ENCODE measurements around the gene ADH4. TPM values are rescaled to one million over a fixed set of nuclear protein-coding genes. Genes with fewer than 3 reads are reported as not detected.
A peak's percentile ranks its signal among the peaks of the same experiment; 100 is the strongest.
"Not testable (repeated sequence)": the region's sequence is repeated elsewhere in the genome, so short reads cannot be mapped to it uniquely, and the experiment has no call there.

Gene ADH4
- total RNA-seq, 1 donor from 2014 or later = 0.96 TPM

DNA sequence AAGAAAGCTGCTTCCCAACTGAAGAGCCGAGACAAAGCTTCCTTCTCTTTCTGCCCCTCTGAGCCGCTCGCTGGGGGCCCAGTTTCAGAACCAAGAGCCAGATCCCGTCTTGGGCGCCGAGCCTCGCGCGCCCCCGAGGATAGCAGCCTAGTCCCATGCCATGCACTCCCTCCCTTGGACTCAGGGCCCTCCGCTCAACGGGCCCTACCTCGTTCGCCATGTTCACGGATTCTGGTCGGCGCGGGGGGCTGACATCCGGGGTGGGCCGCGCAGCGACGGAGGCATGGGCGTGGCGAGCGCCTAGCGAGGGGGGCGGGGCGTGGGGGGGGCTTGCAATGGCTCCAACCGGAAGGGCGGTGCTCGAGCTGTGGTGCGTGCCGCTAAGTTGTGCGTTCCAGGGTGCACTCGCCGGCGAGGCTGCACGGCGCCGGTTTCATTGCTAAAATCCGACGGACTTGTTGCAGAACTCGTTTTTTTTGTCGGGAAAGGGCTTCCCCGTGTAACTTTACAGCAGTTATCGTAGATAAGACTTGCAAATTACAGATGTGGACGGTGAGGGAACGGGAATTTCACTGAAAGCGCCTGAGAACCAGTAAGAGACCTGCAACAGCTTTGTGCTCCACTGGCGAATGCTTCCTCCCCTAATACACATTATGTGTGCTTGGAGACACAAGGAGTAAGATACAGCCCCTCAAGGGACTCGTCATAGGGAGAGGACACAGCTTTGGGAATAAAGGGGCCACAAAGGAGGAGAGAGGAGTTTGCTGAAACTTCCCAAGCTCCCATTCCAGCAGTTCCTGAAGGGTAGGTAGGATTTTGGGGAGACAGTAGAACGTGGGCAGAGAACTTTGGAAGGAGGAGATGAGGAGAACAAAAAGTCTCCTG, 55.4 kb downstream of the ADH4 start, which contains the start of gene ADH5:
Gene ADH5 (minus strand): TSS at position 308 of the 885 bp plus-strand sequence. CDS start 88 bp downstream, at position 220.
- peaks cover 0 to 15% of the 10 kb centered on the region in 2 donors for H3K4me1 ChIP-seq
- peaks cover 8 to 18% of the 10 kb centered on the region in 2 donors for H3K36me3 ChIP-seq
- TF ChIP-seq, protein P1, sequence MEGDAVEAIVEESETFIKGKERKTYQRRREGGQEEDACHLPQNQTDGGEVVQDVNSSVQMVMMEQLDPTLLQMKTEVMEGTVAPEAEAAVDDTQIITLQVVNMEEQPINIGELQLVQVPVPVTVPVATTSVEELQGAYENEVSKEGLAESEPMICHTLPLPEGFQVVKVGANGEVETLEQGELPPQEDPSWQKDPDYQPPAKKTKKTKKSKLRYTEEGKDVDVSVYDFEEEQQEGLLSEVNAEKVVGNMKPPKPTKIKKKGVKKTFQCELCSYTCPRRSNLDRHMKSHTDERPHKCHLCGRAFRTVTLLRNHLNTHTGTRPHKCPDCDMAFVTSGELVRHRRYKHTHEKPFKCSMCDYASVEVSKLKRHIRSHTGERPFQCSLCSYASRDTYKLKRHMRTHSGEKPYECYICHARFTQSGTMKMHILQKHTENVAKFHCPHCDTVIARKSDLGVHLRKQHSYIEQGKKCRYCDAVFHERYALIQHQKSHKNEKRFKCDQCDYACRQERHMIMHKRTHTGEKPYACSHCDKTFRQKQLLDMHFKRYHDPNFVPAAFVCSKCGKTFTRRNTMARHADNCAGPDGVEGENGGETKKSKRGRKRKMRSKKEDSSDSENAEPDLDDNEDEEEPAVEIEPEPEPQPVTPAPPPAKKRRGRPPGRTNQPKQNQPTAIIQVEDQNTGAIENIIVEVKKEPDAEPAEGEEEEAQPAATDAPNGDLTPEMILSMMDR (IDR thresholded peaks at IDR 0.05) = no peak
- peaks cover 0 to 22% of the 10 kb centered on the region in 2 donors for H3K9me3 ChIP-seq
- peak within 1 kb of the TSS; percentile 97 to 98 for H3K27ac ChIP-seq
- intact Hi-C loops (cut with DNase I) = loop anchor here (2.0 to 10.0 kb wide), 3 partner anchors 28 to 316 kb away; no protein-coding TSS in a partner anchor
- DNase-seq (ENCODE audit: low spot score in 2 of 2) = peak; percentile 46 to 92
- peak within 1 kb of the TSS; percentile 87 to 95 for H3K4me3 ChIP-seq
- no peaks in the 10 kb centered on the region for H3K27me3 ChIP-seq

GRCh38 chr4:99088023-99088449, 56.1 kb downstream of the ADH4 start:
- TF ChIP-seq, protein P1 (IDR thresholded peaks at IDR 0.05) = no peak
- peaks cover 0 to 16% of the 10 kb centered on the region in 2 donors for H3K4me1 ChIP-seq
- intact Hi-C loops (cut with DNase I) = loop anchor here (2.0 to 10.0 kb wide), 3 partner anchors 27 to 317 kb away; no protein-coding TSS in a partner anchor

GRCh38 chr4:99084595-99084994, 59.5 kb downstream of the ADH4 start:
- H3K27me3 ChIP-seq = no peaks in the 10 kb centered on the region
- no peaks in the 10 kb centered on the region for H3K9me3 ChIP-seq
- TF ChIP-seq, protein P1 (IDR thresholded peaks at IDR 0.05) = no peak
- peaks cover 34 to 60% of the 10 kb centered on the region in 2 donors for H3K36me3 ChIP-seq
- no peak for DNase-seq (ENCODE audit: low spot score in 2 of 2)
- no peak overlapping the region for H3K4me3 ChIP-seq
- intact Hi-C loops (cut with DNase I) = loop anchor here (10.0 kb wide), 1 partner anchor 320 kb away; no protein-coding TSS in a partner anchor
- peaks cover 0 to 16% of the 10 kb centered on the region in 2 donors for H3K4me1 ChIP-seq
- H3K27ac ChIP-seq = peak overlapping the region; percentile 3 to 10

More at GRCh38 chr4:99088023-99088449, 56.1 kb downstream of the ADH4 start:
- peak overlapping the region; percentile 87 to 95 for H3K4me3 ChIP-seq
- H3K9me3 ChIP-seq = peaks cover 0 to 15% of the 10 kb centered on the region in 2 donors
- peak; percentile 48 to 88 for DNase-seq (ENCODE audit: low spot score in 2 of 2)
- H3K36me3 ChIP-seq = peaks cover 13 to 25% of the 10 kb centered on the region in 2 donors
- no peaks in the 10 kb centered on the region for H3K27me3 ChIP-seq
- H3K27ac ChIP-seq = peak overlapping the region; percentile 97 to 98

GRCh38 chr4:99082192-99082591, 61.9 kb downstream of the ADH4 start:
- Histone ChIP-seq H3K36me3 (peaks cover 46 to 84% of the 10 kb centered on the region in 2 donors), H3K27me3 (no peaks in the 10 kb centered on the region), H3K4me3 (no peak overlapping the region), H3K9me3 (no peaks in the 10 kb centered on the region), H3K27ac (no peak overlapping the region), H3K4me1 (peaks cover 0 to 16% of the 10 kb centered on the region in 2 donors)
- DNase-seq (ENCODE audit: low spot score in 2 of 2) = no peak
- TF ChIP-seq, protein P1 (IDR thresholded peaks at IDR 0.05) = no peak
- intact Hi-C loops (cut with DNase I) = loop anchor here (10.0 kb wide), 1 partner anchor 323 kb away; no protein-coding TSS in a partner anchor

DNA sequence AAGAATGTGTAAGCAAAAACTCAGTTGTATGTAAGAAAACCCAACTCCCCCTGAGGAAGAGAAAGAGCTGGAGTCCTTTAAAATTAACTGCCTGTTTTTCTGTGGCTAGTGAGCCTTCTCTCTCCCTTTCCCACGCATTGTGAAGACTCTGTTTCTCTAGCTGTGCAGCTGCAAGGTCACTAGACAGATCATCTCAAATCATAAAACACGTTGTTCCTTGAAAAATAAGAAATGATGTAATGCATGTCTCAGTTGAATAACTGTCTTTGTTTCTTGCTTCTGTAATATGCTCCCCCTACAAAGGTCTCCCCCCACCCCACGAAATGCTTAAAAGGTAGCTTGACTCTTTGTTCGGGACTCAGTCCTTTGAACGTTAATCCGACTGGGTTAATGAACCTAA, 63.2 kb downstream of the ADH4 start:
- H3K27ac ChIP-seq; H3K9me3 ChIP-seq; H3K27me3 ChIP-seq; H3K4me3 ChIP-seq; DNase-seq (ENCODE audit: low spot score in 2 of 2): not testable (repeated sequence)
- Histone ChIP-seq H3K36me3 (peaks cover 55 to 97% of the 10 kb centered on the region in 2 donors), H3K4me1 (peaks cover 0 to 13% of the 10 kb centered on the region in 2 donors)
- intact Hi-C loops (cut with DNase I) = loop anchor here (10.0 kb wide), 1 partner anchor 324 kb away; no protein-coding TSS in a partner anchor
